ENCODE measurements around the gene PRR19. TPM values are rescaled to one million over a fixed set of nuclear protein-coding genes. Genes with fewer than 3 reads are reported as not detected.

The PRR19 gene
- total RNA-seq, 1 experiment from 2014 or later = 3.2 TPM

GRCh38 chr19:42283188-42284065 is 18.5 kb upstream of the PRR19 start:
- Histone ChIP-seq H3K79me1 (ENCODE audit: insufficient read depth, low read depth, low read length, poor library complexity, severe bottlenecking) (peaks cover 11% of the 10 kb centered on the region), H2BK120ac (ENCODE audit: low read depth, low read length, poor library complexity, severe bottlenecking) (no peak overlapping the region), H3K56ac (ENCODE audit: insufficient read length, low read depth, low read length) (no peak overlapping the region), H3K18ac (ENCODE audit: insufficient read length, low read depth, low read length) (peak overlapping the region; percentile 35), H3K4me1 (ENCODE audit: insufficient read depth, low read length) (peaks cover 8% of the 10 kb centered on the region; the same call in 1 of the 2 replicates), H2BK12ac (ENCODE audit: insufficient read length, low read depth, low read length) (no peak overlapping the region), H2BK5ac (ENCODE audit: insufficient read length, low read length) (no peak overlapping the region), H4K91ac (ENCODE audit: insufficient read length, low read depth, low read length) (no peak overlapping the region), H4K5ac (ENCODE audit: insufficient read length, low read depth, low read length) (no peak overlapping the region), H3K9ac (ENCODE audit: extremely low read depth, insufficient read length, low read length) (peak overlapping the region; percentile 30), H3K23me2 (ENCODE audit: insufficient read length, low read depth, low read length, poor library complexity, severe bottlenecking) (peaks cover 19% of the 10 kb centered on the region), H2AFZ (ENCODE audit: low read length) (no peak overlapping the region), H2BK15ac (ENCODE audit: low read depth, low read length) (no peak overlapping the region), H3K27ac (ENCODE audit: insufficient read length, low read depth, low read length) (no peak overlapping the region), H3T11ph (ENCODE audit: low read length) (no peak overlapping the region), H3K27me3 (ENCODE audit: insufficient read depth, low read length) (no peaks in the 10 kb centered on the region), H2BK20ac (ENCODE audit: low read depth, low read length, poor library complexity, severe bottlenecking) (no peak overlapping the region), H4K8ac (replicated peaks; ENCODE audit: insufficient read length, low read depth, low read length) (no peak overlapping the region), H3K14ac (ENCODE audit: insufficient read depth, low read length) (no peak overlapping the region; the same call in 1 of the 2 replicates), H3K23ac (ENCODE audit: insufficient read length, low read depth, low read length) (no peak overlapping the region), H4K20me1 (ENCODE audit: control insufficient read depth, insufficient read depth, insufficient read length) (peaks cover 3% of the 10 kb centered on the region), H3K79me2 (ENCODE audit: insufficient read depth, low read length) (peaks cover 3% of the 10 kb centered on the region; the same call in 1 of the 2 replicates), H3K9me3 (ENCODE audit: control insufficient read depth, low read depth, low read length) (no peaks in the 10 kb centered on the region), H3K4ac (ENCODE audit: low read depth, low read length) (no peak overlapping the region), H2AK5ac (ENCODE audit: insufficient read length, low read length) (no peak overlapping the region), H3K4me2 (ENCODE audit: insufficient read depth, insufficient read length, low read length) (peak overlapping the region; percentile 76)
- peak; percentile 93 for DNase-seq
- peaks cover 10 to 19% (median 18%) of the 10 kb centered on the region in 3 experiments for H3K36me3 Mint-ChIP-seq (ENCODE audit: insufficient read depth in 1 of 3, low read depth in 3 of 3)
- WGBS (ENCODE audit: extremely low coverage, insufficient read length, low lambda C conversion rate) = 100% methylated on average over 1 of the region's 74 CpGs
- no peaks in the 10 kb centered on the region; a peak in 2 of 5 replicates for H3K9me3 Mint-ChIP-seq
- no peak overlapping the region; a peak in 1 of 5 replicates for H3K4me3 Mint-ChIP-seq
- peaks cover 37 to 45% of the 10 kb centered on the region in 2 experiments for H3K4me1 Mint-ChIP-seq
- no peaks in the 10 kb centered on the region; the same call in 1 of the 2 replicates for H3K27me3 Mint-ChIP-seq (ENCODE audit: low read depth)
- TF ChIP-seq CTCF (conservative IDR thresholded peaks at IDR 0.05) = no peak
- no peak overlapping the region for H3K27ac Mint-ChIP-seq
